ENCODE measurements around the gene PRR5L. TPM values are rescaled to one million over a fixed set of nuclear protein-coding genes. Genes with fewer than 3 reads are reported as not detected.

PRR5L gene
- total RNA-seq, 2 donors from 2014 or later: 172 to 264 TPM

- intact Hi-C loops (cut with DNase I, micrococcal nuclease): no loop called here
- no peak for ATAC-seq
Measured at GRCh38 chr11:36388071-36388470, 92.0 kb downstream of the PRR5L start.

DNA sequence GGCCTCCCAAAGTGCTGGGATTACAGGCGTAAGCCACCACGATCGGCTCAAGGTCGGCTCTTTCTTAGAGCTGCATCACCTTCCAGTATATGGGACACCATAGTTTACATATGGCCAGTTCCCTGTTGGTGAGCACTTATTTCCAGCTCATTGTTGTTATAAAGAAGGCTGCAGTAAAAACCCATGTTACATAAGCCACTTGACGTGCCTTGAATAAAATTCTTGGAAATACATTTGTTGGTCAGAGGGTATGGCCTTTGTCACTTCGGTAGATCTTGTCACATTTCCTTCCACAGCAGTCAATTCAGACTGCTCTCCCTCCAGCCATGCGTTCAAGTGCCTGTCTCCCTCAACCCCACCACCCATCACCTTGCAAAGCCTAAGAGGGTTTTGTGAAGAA, 92.9 kb downstream of the PRR5L start:
- ATAC-seq (no peak), DNase-seq (no peak)
- intact Hi-C loops (cut with DNase I, micrococcal nuclease): no loop called here

More at GRCh38 chr11:36388071-36388470, 92.0 kb downstream of the PRR5L start:
- DNase-seq: no peak

DNA sequence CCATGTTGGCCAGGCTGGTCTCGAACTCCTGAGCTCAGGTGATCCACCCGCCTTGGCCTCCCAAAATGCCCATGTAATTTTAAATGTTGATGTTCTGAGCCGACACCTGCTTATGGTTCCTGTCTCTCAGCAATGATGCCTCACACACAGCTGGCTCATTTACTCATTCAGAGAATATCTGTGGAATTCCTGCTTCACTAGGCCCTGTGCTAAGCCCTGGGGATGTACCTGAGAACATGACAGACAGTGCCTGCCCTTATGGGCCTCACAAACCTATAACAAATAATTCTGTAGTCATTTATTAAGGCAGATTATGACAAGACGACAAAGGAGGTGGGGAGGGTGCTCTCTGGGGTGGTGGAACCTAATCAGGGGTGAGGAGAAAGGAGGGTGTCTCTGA, 93.7 kb downstream of the PRR5L start:
- ATAC-seq: no peak
- DNase-seq: no peak
- intact Hi-C loops (cut with DNase I, micrococcal nuclease): no loop called here

DNA sequence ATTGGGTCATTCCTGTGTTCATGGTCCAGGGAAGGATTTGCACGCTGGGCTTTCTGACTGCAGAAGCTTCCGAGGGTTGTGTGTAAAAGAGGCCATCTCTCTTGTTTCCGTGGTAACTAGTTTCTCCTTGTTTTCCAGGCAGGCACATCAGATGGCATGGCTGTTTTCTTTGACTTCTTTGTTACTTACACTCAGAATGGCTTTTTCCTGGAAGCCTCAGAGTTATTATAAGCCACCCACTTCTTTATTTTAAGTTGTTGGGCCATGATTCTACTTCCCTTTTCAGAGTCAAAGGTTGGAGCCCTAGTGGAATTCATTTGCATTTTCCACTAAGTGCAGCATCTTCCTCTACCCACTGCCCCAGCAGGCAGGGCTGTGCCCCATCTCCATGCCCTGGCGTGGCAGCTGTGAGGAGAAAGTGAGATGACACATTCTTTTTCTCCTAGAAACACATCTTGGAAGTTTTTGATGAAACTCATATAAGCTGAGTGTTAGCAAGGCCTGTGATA, 94.9 kb downstream of the PRR5L start:
- ATAC-seq: peak; percentile 32
- intact Hi-C loops (cut with DNase I, micrococcal nuclease): no loop called here
- no peak for DNase-seq

DNA sequence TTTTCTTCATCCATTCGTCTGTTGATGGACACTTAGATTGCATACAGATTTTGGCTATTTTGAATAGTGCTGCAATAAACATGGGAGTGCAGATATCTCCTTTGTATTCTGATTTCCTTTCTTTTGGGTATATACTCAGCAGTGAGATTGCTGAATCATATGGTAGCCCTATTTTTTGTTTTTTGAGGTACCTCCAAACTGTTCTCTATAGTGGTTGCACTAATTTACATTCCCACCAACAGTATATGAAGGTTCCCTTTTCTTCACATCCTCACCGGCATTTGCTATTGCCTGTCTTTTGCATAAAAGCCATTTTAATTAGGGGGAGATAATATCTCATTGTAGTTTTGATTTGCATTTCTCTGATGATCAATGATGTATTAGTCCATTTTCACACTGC, 96.1 kb downstream of the PRR5L start:
- ATAC-seq: no peak
- intact Hi-C loops (cut with DNase I, micrococcal nuclease): no loop called here

DNA sequence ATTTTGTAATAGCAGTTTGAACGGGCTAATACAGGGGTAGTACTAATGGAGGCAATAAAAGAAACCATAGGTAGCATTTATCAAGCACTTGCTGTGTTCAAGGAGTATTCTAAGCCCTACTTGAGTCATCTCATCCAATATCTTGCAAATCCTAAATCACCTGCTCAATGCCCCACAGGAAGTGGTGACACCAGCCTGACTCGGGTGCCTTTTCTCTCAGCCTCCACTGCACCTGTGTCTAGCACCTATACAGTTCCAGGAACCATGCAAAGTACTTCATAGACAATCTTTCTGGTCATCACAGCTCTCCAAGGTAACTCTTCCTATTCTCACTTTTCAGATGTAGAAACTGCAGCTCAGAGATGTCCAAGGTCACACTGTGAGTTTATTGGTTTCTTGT, 98.0 kb downstream of the PRR5L start:
- intact Hi-C loops (cut with DNase I, micrococcal nuclease): no loop called here
- DNase-seq (no peak), ATAC-seq (no peak)

More for the DNA sequence above, 96.1 kb downstream of the PRR5L start:
- DNase-seq: no peak

GRCh38 chr11:36394926-36395325, 98.8 kb downstream of the PRR5L start:
- DNase-seq: no peak
- intact Hi-C loops (cut with DNase I, micrococcal nuclease): no loop called here
- ATAC-seq: no peak

GRCh38 chr11:36395978-36396736, 100.1 kb downstream of the PRR5L start:
- DNase-seq (no peak), ATAC-seq (no peak)
- intact Hi-C loops (cut with DNase I, micrococcal nuclease): no loop called here

DNA sequence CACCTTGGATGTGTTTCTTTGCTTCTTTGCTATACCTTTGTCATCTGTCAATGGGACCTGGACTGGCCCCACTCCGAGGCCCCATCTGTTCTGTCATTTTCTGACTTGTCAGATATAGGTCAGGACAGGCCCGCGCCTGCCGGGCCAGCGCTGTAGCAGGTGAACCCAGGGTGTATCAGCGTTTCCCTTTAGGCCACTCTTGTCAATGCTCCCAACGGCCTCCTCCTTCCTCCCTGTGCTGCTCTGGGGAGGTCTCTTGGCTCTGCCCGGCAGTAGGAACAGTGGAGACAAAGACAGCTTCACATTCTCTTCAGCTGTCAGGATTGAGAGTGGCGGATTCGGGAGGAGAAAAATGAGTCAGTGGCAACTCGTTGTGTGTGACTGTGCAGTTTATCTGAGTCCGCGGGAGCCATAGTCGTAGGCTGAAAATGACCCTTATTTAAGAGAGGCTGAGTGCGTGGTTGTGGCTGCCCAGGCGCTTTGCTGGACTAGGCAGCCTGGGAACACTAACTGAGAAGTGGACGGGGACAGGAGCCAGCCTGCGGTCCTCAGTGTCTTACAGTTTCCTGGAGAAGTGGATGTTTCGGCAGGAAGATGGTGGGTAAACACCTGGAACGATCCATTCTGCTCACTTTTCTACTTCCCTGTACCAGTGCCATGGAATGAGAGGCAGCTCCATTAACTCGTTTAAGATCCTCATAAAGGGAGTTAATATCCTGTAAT, 102.3 kb downstream of the PRR5L start:
- intact Hi-C loops (cut with DNase I, micrococcal nuclease): no loop called here
- DNase-seq (no peak), ATAC-seq (peak; percentile 28)

DNA sequence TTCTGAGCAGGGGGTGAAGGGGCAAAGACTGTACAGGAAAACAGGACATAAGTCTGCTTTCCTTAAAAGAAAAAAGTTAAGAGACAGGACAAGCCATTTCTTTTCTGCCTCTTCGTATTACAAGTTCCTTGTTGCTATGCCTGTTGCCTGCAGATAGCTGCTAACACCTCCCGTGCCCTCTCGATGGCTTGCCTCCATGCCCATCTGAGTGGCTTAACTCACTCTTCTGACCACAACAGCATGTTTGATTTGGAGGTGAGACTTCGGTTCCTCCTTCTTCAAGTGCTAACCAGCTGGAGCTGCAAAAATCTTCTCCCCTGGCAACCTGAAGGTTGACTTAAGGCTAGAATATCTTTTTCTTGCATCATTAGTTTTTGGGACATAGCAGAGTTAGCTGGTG, 103.1 kb downstream of the PRR5L start:
- DNase-seq (no peak), ATAC-seq (no peak)
- intact Hi-C loops (cut with DNase I, micrococcal nuclease): no loop called here

- DNase-seq (no peak), ATAC-seq (peak; percentile 67)
- intact Hi-C loops (cut with DNase I, micrococcal nuclease): no loop called here
Measured at GRCh38 chr11:36399745-36400144, 103.7 kb downstream of the PRR5L start.

- DNase-seq (no peak), ATAC-seq (no peak)
- intact Hi-C loops (cut with DNase I, micrococcal nuclease): no loop called here
Measured at GRCh38 chr11:36400766-36401455, 104.8 kb downstream of the PRR5L start.

- DNase-seq: no peak
- no peak for ATAC-seq
- intact Hi-C loops (cut with DNase I, micrococcal nuclease): no loop called here
Measured at GRCh38 chr11:36402568-36403170, 106.6 kb downstream of the PRR5L start.

- intact Hi-C loops (cut with DNase I, micrococcal nuclease): no loop called here
- ATAC-seq (peak; percentile 76), DNase-seq (no peak)
Measured at GRCh38 chr11:36403661-36404060, 107.6 kb downstream of the PRR5L start.

DNA sequence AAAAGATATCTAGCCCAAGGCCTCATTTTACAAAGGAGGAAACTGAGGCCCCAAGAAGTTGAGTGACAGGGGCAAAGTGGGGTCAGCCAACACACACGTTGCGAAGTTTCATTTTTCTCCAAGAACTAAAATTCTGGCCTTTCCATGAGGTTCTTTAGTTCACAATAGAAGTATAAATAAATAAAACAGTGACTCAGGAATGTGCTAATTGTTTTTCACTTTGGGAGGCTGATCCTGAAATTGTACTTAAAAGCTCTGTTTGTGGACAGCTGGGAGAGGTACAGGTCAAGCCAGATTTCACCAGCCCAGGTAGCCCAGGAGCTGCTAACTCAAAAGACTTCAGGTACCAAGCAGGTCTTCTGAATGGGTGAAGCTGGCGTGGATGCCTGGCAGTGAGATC, 108.7 kb downstream of the PRR5L start:
- intact Hi-C loops (cut with DNase I, micrococcal nuclease): no loop called here
- ATAC-seq: no peak

GRCh38 chr11:36405585-36406367, 109.7 kb downstream of the PRR5L start:
- no peak for ATAC-seq
- DNase-seq: no peak
- intact Hi-C loops (cut with DNase I, micrococcal nuclease): no loop called here

More for the DNA sequence above, 108.7 kb downstream of the PRR5L start:
- DNase-seq: no peak

- ATAC-seq (no peak), DNase-seq (no peak)
- intact Hi-C loops (cut with DNase I, micrococcal nuclease): no loop called here
Measured at GRCh38 chr11:36407356-36407755, 111.3 kb downstream of the PRR5L start.

DNA sequence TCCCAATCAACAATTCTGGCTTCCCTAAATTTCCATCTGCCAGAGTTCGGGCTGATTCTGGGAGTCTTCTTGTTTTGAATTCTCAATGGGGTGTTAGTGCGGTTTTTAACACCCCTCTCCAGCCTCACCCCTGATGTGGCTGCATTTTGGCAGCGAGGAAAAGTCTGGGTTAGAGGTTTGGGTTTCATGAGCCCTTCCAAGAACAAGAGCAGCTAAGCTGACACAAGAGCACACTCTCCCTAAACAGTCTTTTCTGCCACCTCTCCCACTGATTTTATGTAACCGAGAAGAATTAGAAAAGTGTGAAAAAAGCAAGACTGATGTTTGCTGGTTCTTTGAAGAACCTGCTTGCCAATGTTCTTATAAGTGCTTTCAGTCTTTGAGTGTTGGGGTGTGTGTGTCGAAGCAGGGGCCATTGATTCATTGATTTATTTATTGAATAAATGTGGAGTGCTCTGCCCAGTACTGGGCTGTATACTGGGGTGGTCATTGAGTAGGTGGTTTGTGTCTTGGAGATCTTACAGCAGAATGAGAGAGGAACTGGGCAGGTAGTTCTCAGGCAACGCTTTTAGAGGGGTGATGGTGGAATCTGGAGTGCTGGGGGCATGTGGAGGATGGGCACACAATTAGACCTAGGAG, 112.5 kb downstream of the PRR5L start:
- ATAC-seq (no peak), DNase-seq (no peak)
- intact Hi-C loops (cut with DNase I, micrococcal nuclease): no loop called here
